Measurements from ENCODE around the gene ANLN. TPM values are rescaled to one million over a fixed set of nuclear protein-coding genes. Genes with fewer than 3 reads are reported as not detected.
"Not testable (repeated sequence)": the region's sequence is repeated elsewhere in the genome, so short reads cannot be mapped to it uniquely, and the experiment has no call there.

The ANLN gene
- total and polyA plus RNA-seq, 9 of the 15 experiments (the other 6 are each of a cell fraction or from before 2014, with no cell fraction given): 18.1 to 66.2 (median 38.7) TPM

- H4K20me1 ChIP-seq (replicated peaks; ENCODE audit: control insufficient read depth, insufficient read depth, low read length); POLR2A ChIA-PET; FAIRE-seq; H3K9me3 ChIP-seq (replicated peaks; ENCODE audit: control insufficient read depth, insufficient read depth, low read depth, low read length); H3K27ac ChIP-seq (ENCODE audit: extremely low read depth, low read depth, low read length); H3K4me3 ChIP-seq; DNase-seq (ENCODE audit: extremely low read depth in 1 of 4, low spot score in 3 of 4); H3K9ac ChIP-seq (ENCODE audit: insufficient read depth in 1 of 2, low read depth in 2 of 2, low read length in 2 of 2); H2AFZ ChIP-seq (ENCODE audit: low read depth, low read length); H3K4me1 ChIP-seq (replicated peaks in 1 of 2; ENCODE audit: control insufficient read depth in 2 of 2, insufficient read depth in 2 of 2, low read length in 2 of 2); H3K79me2 ChIP-seq (ENCODE audit: control insufficient read depth, insufficient read depth, low read length); CTCF ChIA-PET (ENCODE audit: low intra/inter-chr PET ratio); H3K36me3 ChIP-seq (ENCODE audit: control insufficient read depth, insufficient read depth, low read length); BruUV-seq (replicated peaks); ATAC-seq; H3K4me2 ChIP-seq (ENCODE audit: insufficient read depth, low read length); in situ Hi-C loops (cut with MboI); intact Hi-C loops (cut with micrococcal nuclease); H3K9me1 ChIP-seq (ENCODE audit: control insufficient read depth, insufficient read depth, low read length): not testable (repeated sequence)
- peaks cover 10 to 13% of the 10 kb centered on the region in 2 experiments for H3K27me3 ChIP-seq (ENCODE audit: control insufficient read depth in 2 of 2, insufficient read depth in 2 of 2, low read length in 2 of 2)
- TF ChIP-seq SOX6 (IDR thresholded peaks at IDR 0.05): peak; percentile 13; the same call in 1 of the 2 replicates
- WGBS (ENCODE audit: insufficient coverage, low coverage, missing lambda C conversion rate): 2% methylated on average over 5 of the region's 5 CpGs
Measured at GRCh38 chr7:36466001-36466400, 76.3 kb downstream of the ANLN start.

GRCh38 chr7:36468370-36469101 is 78.9 kb downstream of the ANLN start:
- Histone ChIP-seq H4K20me1 (replicated peaks; ENCODE audit: control insufficient read depth, insufficient read depth, low read length) (0 out of 2 replicates have a peak, but pooled peaks cover 2% of the 10 kb centered on the region), H3K27ac (ENCODE audit: extremely low read depth, low read depth, low read length) (no peak overlapping the region), H3K9me1 (ENCODE audit: control insufficient read depth, insufficient read depth, low read length) (no peaks in the 10 kb centered on the region), H3K9me3 (replicated peaks; ENCODE audit: control insufficient read depth, insufficient read depth, low read depth, low read length) (no peaks in the 10 kb centered on the region), H3K4me2 (ENCODE audit: insufficient read depth, low read length) (no peak overlapping the region), H3K36me3 (ENCODE audit: control insufficient read depth, insufficient read depth, low read length) (no peaks in the 10 kb centered on the region), H3K4me1 (replicated peaks in 1 of 2; ENCODE audit: control insufficient read depth in 2 of 2, insufficient read depth in 2 of 2, low read length in 2 of 2) (peaks cover under 1% of the 10 kb centered on the region in 2 experiments; a peak in 2 of 5 replicates), H3K4me3 (no peak overlapping the region), H3K79me2 (ENCODE audit: control insufficient read depth, insufficient read depth, low read length) (no peaks in the 10 kb centered on the region), H2AFZ (ENCODE audit: low read depth, low read length) (no peak overlapping the region), H3K27me3 (ENCODE audit: control insufficient read depth in 2 of 2, insufficient read depth in 2 of 2, low read length in 2 of 2) (peaks cover 0 to 2% of the 10 kb centered on the region in 2 experiments; a peak in 4 of 5 replicates), H3K9ac (ENCODE audit: insufficient read depth in 1 of 2, low read depth in 2 of 2, low read length in 2 of 2) (no peak overlapping the region)
- DNase-seq (ENCODE audit: extremely low read depth in 1 of 4, low spot score in 3 of 4) (no peak), FAIRE-seq (no peak), ATAC-seq (no peak)
- WGBS (ENCODE audit: insufficient coverage, low coverage, missing lambda C conversion rate): 28% methylated on average over 2 of the region's 2 CpGs
- in situ Hi-C loops (cut with MboI): no loop called here
- BruUV-seq (replicated peaks): no TSS peak
- intact Hi-C loops (cut with micrococcal nuclease): no loop called here
- TF ChIP-seq NFYB (IDR thresholded peaks at IDR 0.05; ENCODE audit: extremely low read depth, insufficient read length) (no peak), EP400 (IDR thresholded peaks at IDR 0.05) (no peak), ZNF551 (CRISPR knock-in tag; IDR thresholded peaks at IDR 0.05) (no peak), CHD4 (IDR thresholded peaks at IDR 0.05; ENCODE audit: insufficient read depth, insufficient replicate concordance, low read depth, low read length, poor library complexity, severe bottlenecking) (no peak)
- CTCF ChIA-PET (ENCODE audit: low intra/inter-chr PET ratio): no interaction called here
- POLR2A ChIA-PET: interaction anchor here (0.6 to 1.5 kb wide), 2 partner anchors 22 to 117 kb away, joined by 3 to 4 read pairs; no protein-coding TSS in a partner anchor
